ENCODE measurements around the gene MAP1LC3B. TPM values are rescaled to one million over a fixed set of nuclear protein-coding genes. Genes with fewer than 3 reads are reported as not detected.

Gene MAP1LC3B
- polyA plus RNA-seq, 12 donors: 34.4 to 58.1 (median 53.9) TPM; not detected in 1

GRCh38 chr16:87406495-87407088 is 14.5 kb downstream of the MAP1LC3B start:
- DNase-seq: no peak

GRCh38 chr16:87407511-87408112 is 15.5 kb downstream of the MAP1LC3B start:
- peak; percentile 26 for DNase-seq

- DNase-seq: no peak
These were observed 17.0 kb downstream of the MAP1LC3B start for GRCh38 chr16:87409153-87409552.

GRCh38 chr16:87409781-87410180 is 17.6 kb downstream of the MAP1LC3B start:
- DNase-seq: no peak

- DNase-seq: no peak
These were observed 18.4 kb downstream of the MAP1LC3B start for GRCh38 chr16:87410530-87410929.

GRCh38 chr16:87410968-87411367 is 18.8 kb downstream of the MAP1LC3B start:
- DNase-seq: no peak

- DNase-seq: no peak
These were observed 19.5 kb downstream of the MAP1LC3B start for GRCh38 chr16:87411375-87412271.

GRCh38 chr16:87412371-87412995 is 20.3 kb downstream of the MAP1LC3B start:
- no peak for DNase-seq

- no peak for DNase-seq
These were observed 20.9 kb downstream of the MAP1LC3B start for GRCh38 chr16:87412996-87413421.

- DNase-seq: no peak
These were observed 22.1 kb downstream of the MAP1LC3B start for GRCh38 chr16:87414251-87414680.

- no peak for DNase-seq
These were observed 23.3 kb downstream of the MAP1LC3B start for GRCh38 chr16:87415441-87415840.

- peak; percentile 41 for DNase-seq
These were observed 24.8 kb downstream of the MAP1LC3B start for GRCh38 chr16:87416826-87417527.

GRCh38 chr16:87417528-87417910 is 25.4 kb downstream of the MAP1LC3B start:
- no peak for DNase-seq

- DNase-seq: no peak
These were observed 26.1 kb downstream of the MAP1LC3B start for GRCh38 chr16:87418216-87418615.

GRCh38 chr16:87418644-87419043 is 26.5 kb downstream of the MAP1LC3B start:
- DNase-seq: no peak

- DNase-seq: peak; percentile 36
These were observed 28.2 kb downstream of the MAP1LC3B start for GRCh38 chr16:87420026-87421002.

- DNase-seq: no peak
These were observed 29.1 kb downstream of the MAP1LC3B start for GRCh38 chr16:87421003-87421912.

GRCh38 chr16:87422106-87422505 is 30.0 kb downstream of the MAP1LC3B start:
- no peak for DNase-seq

GRCh38 chr16:87423429-87423828 is 31.3 kb downstream of the MAP1LC3B start:
- DNase-seq: no peak
